Measurements from ENCODE around the gene LGALS12.

The LGALS12 gene

GRCh38 chr11:63564784-63565350, 59.0 kb downstream of the LGALS12 start:
- peak; percentile 45 for DNase-seq
